K562 (cell line): Measurements from ENCODE around the gene CCNL1. TPM values are rescaled to one million over a fixed set of nuclear protein-coding genes. Genes with fewer than 3 reads are reported as not detected.

Experiments
- AFF1 ChIP-seq, 2 experiments: fragments of 450-650 bp; IDR thresholded peaks; 2 replicates each; pipeline ENCODE4 v1.6.1; 2018; ENCODE audit warnings: mild to moderate bottlenecking in 2 of 2, low read depth in 1 of 2; ENCODE audit not compliant: partially characterized antibody in 2 of 2
- CHD1 ChIP-seq: fragments of 200-600 bp; sonication (generic); IDR thresholded peaks from one replicate; pipeline ENCODE4 v1.6.1; 2012; ENCODE audit warnings: mild to moderate bottlenecking, moderate library complexity, low read length, inconsistent platforms
- CREB3 ChIP-seq: fragments of 450-650 bp; conservative IDR thresholded peaks from 2 replicates; pipeline ENCODE4 v1.6.1; 2016; ENCODE audit warnings: missing genetic modification characterization, low read depth, mild to moderate bottlenecking, missing compliant biosample characterization, moderate library complexity
- DNMT1 ChIP-seq: fragments of 450-650 bp; IDR thresholded peaks from 2 replicates; pipeline ENCODE4 v1.6.1; 2016; ENCODE audit warnings: antibody characterized with exemption, mild to moderate bottlenecking
- GABPB2 ChIP-seq: fragments of 250-450 bp; sonication (Bioruptor Pico); conservative IDR thresholded peaks from 2 replicates; pipeline ENCODE4 v1.5.1; 2021; ENCODE audit warnings: mild to moderate bottlenecking
- HMGN3 ChIP-seq: IDR thresholded peaks from 2 replicates; pipeline ENCODE4 v1.6.1; 2011; ENCODE audit warnings: borderline replicate concordance, low read depth, mild to moderate bottlenecking, mixed read lengths, low read length; ENCODE audit not compliant: insufficient read length; ENCODE audit errors: extremely low read depth
- ILF3 ChIP-seq: fragments of 450-650 bp; IDR thresholded peaks from 2 replicates; pipeline ENCODE4 v1.6.1; 2018; ENCODE audit warnings: antibody characterized with exemption, mild to moderate bottlenecking, moderate library complexity, borderline replicate concordance
- KAT8 ChIP-seq: fragments of 450-650 bp; IDR thresholded peaks from 2 replicates; pipeline ENCODE4 v1.6.1; 2016; ENCODE audit warnings: low read depth, mild to moderate bottlenecking
- PTBP1 ChIP-seq: fragments of 200-400 bp; formaldehyde crosslinking; IDR thresholded peaks from 2 replicates; pipeline ENCODE4 v1.6.1; 2017; ENCODE audit warnings: low read depth, low read length
- PTRF ChIP-seq: fragments of 450-650 bp; IDR thresholded peaks from 2 replicates; pipeline ENCODE4 v1.6.1; 2016; ENCODE audit warnings: mild to moderate bottlenecking, missing genetic modification characterization, missing compliant biosample characterization
- RCOR1 ChIP-seq, 2 experiments: IDR thresholded peaks; 2 replicates each; pipeline ENCODE4 v1.6.1; 2012; ENCODE audit warnings: low read depth in 2 of 2, low read length in 2 of 2, borderline replicate concordance in 1 of 2, improper control_type of control experiment in 1 of 2
- TCF15 ChIP-seq: fragments of 250-450 bp; sonication (Bioruptor Pico); IDR thresholded peaks from 2 replicates; pipeline ENCODE4 v1.8.0; 2022; ENCODE audit warnings: moderate library complexity, mild to moderate bottlenecking, inconsistent platforms
- TCFL5 ChIP-seq: fragments of 250-450 bp; sonication (Bioruptor Pico); conservative IDR thresholded peaks from 2 replicates; pipeline ENCODE4 v1.6.1; 2021; ENCODE audit warnings: mild to moderate bottlenecking, moderate library complexity, matching md5 sums
- TEAD2 ChIP-seq: fragments of 450-650 bp; IDR thresholded peaks from 2 replicates; pipeline ENCODE4 v1.6.1; 2016; ENCODE audit warnings: missing genetic modification characterization, control low read depth, missing compliant biosample characterization
- UBTF ChIP-seq, 2 experiments: IDR thresholded peaks; 2 replicates each; pipeline ENCODE4 v1.6.1; 2012; ENCODE audit warnings: improper control_type of control experiment in 2 of 2, low read depth in 2 of 2, low read length in 2 of 2, borderline replicate concordance in 1 of 2
- ZNF584 ChIP-seq: fragments of 200-800 bp; sonication (Bioruptor generic); IDR thresholded peaks from 2 replicates; pipeline ENCODE4 v1.6.1; 2016; ENCODE audit warnings: low read depth, mild to moderate bottlenecking, missing genetic modification characterization, missing compliant biosample characterization
- ZNF695 ChIP-seq: fragments of 450-650 bp; formaldehyde crosslinking; IDR thresholded peaks from 2 replicates; pipeline ENCODE4 v1.4.0; 2020; ENCODE audit warnings: mild to moderate bottlenecking, moderate library complexity
- ZSCAN29 ChIP-seq: fragments of 450-650 bp; IDR thresholded peaks from 2 replicates; pipeline ENCODE4 v1.6.1; 2017
- polyA plus RNA-seq, 8 experiments: library from polyadenylated mRNA; depleted of rRNA in 4 of 8; stranded (reverse) in 5 of 8; unstranded in 3 of 8; fragments of >200 nt; fragmentation: Nextera tagmentation in 2 of 8; fragmentation: Illumina TruSeq in 1 of 8; extraction: Ambion mirVana in 2 of 8; extraction: Trizol in 1 of 8; gene quantifications; 2 replicates each; pipeline versions ENCODE4 v1.2.1 to v1.2.3, GENCODE V29; 2011 to 2014; ENCODE audit warnings: inconsistent platforms in 1 of 8, missing spikeins in 1 of 8
- total RNA-seq, 7 experiments: library from RNA; depleted of rRNA in 6 of 7; stranded (reverse); fragments of >200 nt in 6 of 7; fragmentation: Illumina TruSeq in 2 of 7; extraction: Trizol in 2 of 7; gene quantifications; 2 replicates each; pipeline versions ENCODE4 v1.2.1 to v1.2.3, GENCODE V29; 2011 to 2021; ENCODE audit warnings: low replicate concordance in 1 of 7

The CCNL1 gene
- total and polyA plus RNA-seq, 9 of the 15 experiments (the other 6 are each of a cell fraction or from before 2014, with no cell fraction given), result 16.1 to 186 (median 132) TPM

GRCh38 chr3:157174649-157175498, 14.9 kb upstream of the CCNL1 start (continued):
- TF ChIP-seq TEAD2 (tag), result no peak
- peak; percentile 40 to 96; a peak in 2 of 4 replicates for TF ChIP-seq UBTF (IDR thresholded peaks at IDR 0.05; ENCODE audit: borderline replicate concordance in 1 of 2, low read depth in 2 of 2, low read length in 2 of 2)
- no peak for TF ChIP-seq PTBP1
- TF ChIP-seq TCF15 (CRISPR knock-in tag), result no peak
- TF ChIP-seq ZNF695 (CRISPR knock-in tag), result no peak
- TF ChIP-seq ZNF584 (CRISPR knock-in tag), result no peak; the same call in 1 of the 2 replicates
- TF ChIP-seq RCOR1 (IDR thresholded peaks at IDR 0.05; ENCODE audit: borderline replicate concordance in 1 of 2, low read depth in 2 of 2, low read length in 2 of 2), result peak in 1 of 2 experiments; percentile 70; a peak in 2 of 4 replicates
- TF ChIP-seq PTRF (tag), result no peak
- no peak for TF ChIP-seq TCFL5
- no peak; the same call in 1 of the 2 replicates for TF ChIP-seq CREB3 (tag)
- TF ChIP-seq HMGN3, result peak; percentile 77
- peak in 1 of 2 experiments; percentile 73 for TF ChIP-seq AFF1 (IDR thresholded peaks at IDR 0.05; ENCODE audit: low read depth in 1 of 2, partially characterized antibody in 2 of 2)
- no peak for TF ChIP-seq KAT8
- no peak for TF ChIP-seq DNMT1
- TF ChIP-seq GABPB2 (CRISPR knock-in tag), result no peak
- no peak for TF ChIP-seq ZSCAN29
- TF ChIP-seq CHD1, result peak; percentile 83
- TF ChIP-seq ILF3, result no peak
